ENCODE results near the gene MORN4.
"Not testable (repeated sequence)": the region's sequence is repeated elsewhere in the genome, so short reads cannot be mapped to it uniquely, and the experiment has no call there.

The MORN4 gene

GRCh38 chr10:97640868-97641811, 7.8 kb upstream of the MORN4 start:
- peak; percentile 35 to 40 for DNase-seq

- DNase-seq = peak; percentile 99
These were observed 7.0 kb upstream of the MORN4 start, which contains the start of gene PI4K2A for GRCh38 chr10:97640174-97640867. TSS of gene PI4K2A (plus strand) at chr10:97640671. CDS start at chr10:97640743, 72 bp downstream.

GRCh38 chr10:97639090-97639489, 5.8 kb upstream of the MORN4 start:
- not testable (repeated sequence) for DNase-seq

- no peak for DNase-seq
These were observed 2.3 kb upstream of the MORN4 start for GRCh38 chr10:97635577-97635976.

- DNase-seq = peak; percentile 35 to 46
These were observed 621 bp upstream of the MORN4 start for GRCh38 chr10:97633921-97634320.

- DNase-seq = no peak
These were observed 2.2 kb downstream of the MORN4 start for GRCh38 chr10:97631098-97631497.

GRCh38 chr10:97629289-97629688, 4.0 kb downstream of the MORN4 start:
- no peak for DNase-seq

GRCh38 chr10:97628228-97628627, 5.1 kb downstream of the MORN4 start:
- DNase-seq = no peak

GRCh38 chr10:97627731-97628130, 5.6 kb downstream of the MORN4 start:
- DNase-seq = no peak

- no peak for DNase-seq
These were observed 10.0 kb downstream of the MORN4 start for GRCh38 chr10:97623277-97623676.

- DNase-seq = no peak
These were observed 14.6 kb downstream of the MORN4 start for GRCh38 chr10:97618733-97619132.

- no peak for DNase-seq
These were observed 15.0 kb downstream of the MORN4 start for GRCh38 chr10:97618285-97618684.

GRCh38 chr10:97612386-97612785, 20.9 kb downstream of the MORN4 start:
- DNase-seq = no peak

GRCh38 chr10:97611473-97611872, 21.8 kb downstream of the MORN4 start:
- DNase-seq = no peak

GRCh38 chr10:97608991-97609561, 24.2 kb downstream of the MORN4 start:
- no peak for DNase-seq

GRCh38 chr10:97607095-97607636, 26.1 kb downstream of the MORN4 start:
- no peak for DNase-seq

- DNase-seq = no peak
These were observed 31.8 kb downstream of the MORN4 start for GRCh38 chr10:97601268-97602215.

- no peak for DNase-seq
These were observed 32.7 kb downstream of the MORN4 start for GRCh38 chr10:97600616-97601015.

GRCh38 chr10:97599272-97599619, 34.1 kb downstream of the MORN4 start:
- no peak for DNase-seq

GRCh38 chr10:97598407-97599271, 34.7 kb downstream of the MORN4 start:
- DNase-seq = no peak

- DNase-seq = no peak
These were observed 35.5 kb downstream of the MORN4 start for GRCh38 chr10:97597778-97598177.

Data from activated T-cell treated with anti-CD3 and anti-CD28 coated beads, Interleukin-2, amount 50 U/mL, for 48 hours (primary cell).